Measurements from ENCODE around the gene CP. TPM values are rescaled to one million over a fixed set of nuclear protein-coding genes. Genes with fewer than 3 reads are reported as not detected.

CP gene
- total RNA-seq, 1 experiment from 2014 or later = 0.52 TPM

DNA sequence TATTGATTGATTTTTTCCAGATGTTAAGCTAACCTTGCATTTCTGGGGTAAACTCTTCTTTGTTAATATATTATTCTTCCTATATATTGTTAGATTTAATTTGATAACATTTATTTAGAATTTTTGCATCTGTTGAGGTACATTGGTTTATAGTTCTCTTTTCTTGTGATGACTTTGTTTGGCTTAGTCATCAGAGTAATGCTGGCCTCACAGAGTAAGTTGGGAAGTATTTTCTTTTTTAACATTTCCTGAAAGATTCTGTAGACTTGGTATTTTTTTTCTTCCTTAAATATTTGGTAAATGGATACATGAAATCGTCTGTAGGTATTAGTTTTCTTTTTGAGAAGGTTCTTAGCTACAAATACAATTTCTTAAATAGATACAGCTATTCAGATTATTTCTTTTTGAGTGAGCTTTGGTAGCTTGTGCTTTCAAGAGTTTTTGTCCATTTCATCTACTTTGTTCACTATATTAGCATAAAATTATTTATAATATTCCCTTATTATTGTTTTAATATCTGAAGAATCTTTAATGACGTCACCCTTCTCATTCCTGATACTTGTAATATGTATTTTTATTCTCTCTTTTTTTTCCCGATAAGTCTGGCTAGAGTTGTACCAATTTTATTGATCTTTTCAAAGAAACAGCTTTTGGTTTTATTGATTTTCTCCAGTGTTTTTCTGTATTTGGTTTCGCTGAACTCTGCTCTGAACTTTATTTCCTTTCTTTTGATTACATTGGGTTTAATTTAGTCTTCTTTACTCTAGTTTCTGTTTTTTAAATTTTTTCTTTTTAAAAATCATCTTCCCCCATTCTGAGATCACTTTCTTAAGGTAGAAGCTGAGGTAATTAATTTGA, 98.7 kb downstream of the CP start:
- H3K9me3 ChIP-seq (ENCODE audit: control insufficient read depth in 1 of 2, insufficient read depth in 1 of 2, low read depth in 1 of 2, low read length in 2 of 2) = no peaks in the 10 kb centered on the region
- no peaks in the 10 kb centered on the region for H3K9me2 ChIP-seq (ENCODE audit: insufficient read depth)
- no peak overlapping the region for H3K9ac ChIP-seq (ENCODE audit: low read length)
- CTCF ChIA-PET = interaction anchor here (0.9 to 1.0 kb wide), 2 partner anchors 149 to 152 kb away, joined by 3 to 4 read pairs; no protein-coding TSS in a partner anchor
- POLR2A ChIA-PET = no interaction called here
- no peak for ATAC-seq
- no peaks in the 10 kb centered on the region for H4K20me1 ChIP-seq (ENCODE audit: insufficient read depth)
- H3K36me3 ChIP-seq (ENCODE audit: control insufficient read depth in 1 of 2, insufficient read depth in 2 of 2, low read length in 2 of 2) = no peaks in the 10 kb centered on the region
- RAD21 ChIA-PET (ENCODE audit: low non-redundant PET in 1 of 2, low total read pairs in 2 of 2, uncharacterized antibody in 2 of 2, unreplicated experiment in 2 of 2) = no interaction called here
- intact Hi-C loops (cut with micrococcal nuclease) = no loop called here
- BruUV-seq (replicated peaks) = no TSS peak
- H3K27me3 ChIP-seq (ENCODE audit: insufficient read depth, low read length) = no peaks in the 10 kb centered on the region
- no peak for TF ChIP-seq EGR1 (IDR thresholded peaks at IDR 0.05; ENCODE audit: low read depth)
- TF ChIP-seq MAX (IDR thresholded peaks at IDR 0.05) = no peak
- TF ChIP-seq CTCF (IDR thresholded peaks at IDR 0.05 in 2 of 3, conservative IDR thresholded peaks at IDR 0.05 in 1 of 3; ENCODE audit: borderline replicate concordance in 1 of 3, insufficient read depth in 1 of 3, low read depth in 2 of 3, low read length in 2 of 3) = no peak
- no peak for TF ChIP-seq POLR2A (IDR thresholded peaks at IDR 0.05; ENCODE audit: borderline replicate concordance, extremely low read depth, insufficient read depth, insufficient read length)
- TF ChIP-seq EZH2 (IDR thresholded peaks at IDR 0.05) = no peak
- no peak for TF ChIP-seq TCF7L2 (IDR thresholded peaks at IDR 0.05; ENCODE audit: borderline replicate concordance, extremely low read depth, insufficient read depth, insufficient read length)
- no peak for TF ChIP-seq RAD21 (IDR thresholded peaks at IDR 0.05; ENCODE audit: low read depth)
- no peak for TF ChIP-seq CBX3 (IDR thresholded peaks at IDR 0.05; ENCODE audit: low read depth)
- no peak for TF ChIP-seq ZNF274 (IDR thresholded peaks at IDR 0.05; ENCODE audit: low read depth, low read length)
- TF ChIP-seq SRF (IDR thresholded peaks at IDR 0.05; ENCODE audit: low read depth) = no peak
- no peak overlapping the region for H3K4me3 ChIP-seq (replicated peaks in 1 of 2; ENCODE audit: low read depth in 1 of 2, low read length in 2 of 2)
- H3K4me2 ChIP-seq (ENCODE audit: low read length) = no peak overlapping the region
- H3K27ac ChIP-seq (ENCODE audit: low read depth, low read length) = no peak overlapping the region
- no peak overlapping the region for H2AFZ ChIP-seq (ENCODE audit: low read depth, low read length, poor library complexity, severe bottlenecking)
- DNase-seq (ENCODE audit: low read depth, low spot score) = no peak
- no peaks in the 10 kb centered on the region for H3K79me2 ChIP-seq (ENCODE audit: insufficient read depth, low read length)
- H3K4me1 ChIP-seq (ENCODE audit: control insufficient read depth in 1 of 2, insufficient read depth in 2 of 2, low read length in 2 of 2) = 0 out of 4 replicates have a peak, but pooled peaks cover 0 to 3% of the 10 kb centered on the region in 2 experiments

Other genes starting within 250 kb of the CP start
- 28.9 TPM for gene GYG1, start 230.3 kb downstream of the CP start, total RNA-seq (2021; ENCODE audit: unreplicated experiment)
- gene HLTF, start 135.3 kb downstream of the CP start, total RNA-seq (2021; ENCODE audit: unreplicated experiment) = 73.4 TPM
- 17.1 TPM for gene HPS3, start 92.2 kb downstream of the CP start, total RNA-seq (2021; ENCODE audit: unreplicated experiment)
- gene TM4SF18, start 111.8 kb upstream of the CP start, total RNA-seq (2021; ENCODE audit: unreplicated experiment) = 0.34 TPM
- 0.66 TPM for gene TM4SF1, start 155.8 kb upstream of the CP start, total RNA-seq (2021; ENCODE audit: unreplicated experiment)